Breast epithelium (tissue), 4 donors: ENCODE results near the gene RAB6A. TPM values are rescaled to one million over a fixed set of nuclear protein-coding genes. Genes with fewer than 3 reads are reported as not detected.

Experiments used
- DNase-seq, 2 donors: peaks; one replicate each; pipeline ENCODE4 v3.0.0-alpha.2; 2019; ENCODE audit warnings: low spot score in 2 of 2
- H3K27ac ChIP-seq, 2 donors: fragments of 200-600 bp; sonication (generic) in 1 of 2; one replicate each; pipeline ENCODE4 v1.5.1; 2016 to 2019; ENCODE audit warnings: mild to moderate bottlenecking in 1 of 2
- H3K27me3 ChIP-seq, 2 donors: fragments of 200-600 bp; sonication (generic) in 1 of 2; one replicate each; pipeline versions ENCODE4 v1.5.1 to v1.6.0; 2017 to 2019; ENCODE audit warnings: control low read depth in 1 of 2, mild to moderate bottlenecking in 1 of 2
- H3K36me3 ChIP-seq: fragments of 200-600 bp; one replicate; pipeline ENCODE4 v1.5.1; 2019
- H3K4me1 ChIP-seq, 2 donors: fragments of 200-600 bp; sonication (generic); one replicate each; pipeline ENCODE4 v1.5.1; 2016 to 2019; ENCODE audit warnings: control low read depth in 1 of 2
- H3K4me3 ChIP-seq, 3 donors: fragments of 200-600 bp; sonication (generic); 1 replicate in 2 of 3; 2 replicates in 1 of 3; pipeline ENCODE4 v1.5.1; 2016 to 2019; ENCODE audit warnings: mild to moderate bottlenecking in 3 of 3, moderate library complexity in 2 of 3
- H3K9me3 ChIP-seq, 2 donors: fragments of 200-600 bp; sonication (generic) in 1 of 2; one replicate each; pipeline ENCODE4 v1.5.1; 2016 to 2019; ENCODE audit warnings: control low read depth in 1 of 2
- POLR2A ChIP-seq: fragments of 450-650 bp; IDR thresholded peaks from one replicate; pipeline ENCODE4 v1.6.1; 2016; ENCODE audit warnings: antibody characterized with exemption, mild to moderate bottlenecking, moderate library complexity
- POLR2AphosphoS5 ChIP-seq, 3 donors: sonication (generic); formaldehyde crosslinking; IDR thresholded peaks; one replicate each; pipeline ENCODE4 v1.6.1; 2017; ENCODE audit warnings: antibody characterized with exemption in 3 of 3
- intact Hi-C: fragments of 100-400 bp; cut with DNase I; formaldehyde crosslinking; loops from one replicate; pipeline ENCODE4 v1.15.1; 2023; ENCODE audit warnings: low total_unique reads
- total RNA-seq, 3 donors: library from RNA; depleted of rRNA; stranded (reverse); fragments of >200 nt; gene quantifications; one replicate each; pipeline ENCODE4 v1.1.0, GENCODE V29; 2016
- TF ChIP-seq, protein P1 (sequence below), 3 donors: fragments of 450-650 bp; IDR thresholded peaks; one replicate each; pipeline ENCODE4 v1.5.1; 2016 to 2017; ENCODE audit warnings: antibody characterized with exemption in 3 of 3, mild to moderate bottlenecking in 3 of 3, moderate library complexity in 3 of 3

The RAB6A gene
- total RNA-seq, 3 donors from 2014 or later = 79.6 to 119 (median 102) TPM

DNA sequence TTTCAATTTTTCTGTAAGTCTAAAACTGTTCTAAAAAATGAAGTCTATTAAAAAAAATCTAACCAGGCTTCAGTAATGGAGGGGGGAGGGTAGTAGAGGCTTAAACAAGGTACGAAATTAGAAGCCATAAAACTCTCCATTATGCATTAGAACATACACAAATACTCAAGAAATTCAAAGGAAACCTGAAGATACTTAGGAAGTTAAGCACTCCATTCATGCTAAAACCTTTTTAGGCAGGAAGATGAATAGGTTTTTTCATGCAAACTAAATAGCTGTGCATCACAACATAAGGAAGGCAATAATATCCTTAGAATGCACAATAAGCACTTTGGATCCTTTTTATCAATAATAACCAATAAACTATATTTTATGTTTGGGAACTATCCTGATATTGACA is 2.4 kb downstream of the RAB6A start:
- Histone ChIP-seq H3K27me3 (no peaks in the 10 kb centered on the region), H3K9me3 (no peaks in the 10 kb centered on the region), H3K4me3 (no peak overlapping the region), H3K4me1 (peaks cover 0 to 10% of the 10 kb centered on the region in 2 donors), H3K36me3 (no peaks in the 10 kb centered on the region), H3K27ac (no peak overlapping the region)
- DNase-seq = no peak
- intact Hi-C loops = no loop called here
- TF ChIP-seq POLR2AphosphoS5 (IDR thresholded peaks at IDR 0.05) = no peak
- TF ChIP-seq, protein P1, sequence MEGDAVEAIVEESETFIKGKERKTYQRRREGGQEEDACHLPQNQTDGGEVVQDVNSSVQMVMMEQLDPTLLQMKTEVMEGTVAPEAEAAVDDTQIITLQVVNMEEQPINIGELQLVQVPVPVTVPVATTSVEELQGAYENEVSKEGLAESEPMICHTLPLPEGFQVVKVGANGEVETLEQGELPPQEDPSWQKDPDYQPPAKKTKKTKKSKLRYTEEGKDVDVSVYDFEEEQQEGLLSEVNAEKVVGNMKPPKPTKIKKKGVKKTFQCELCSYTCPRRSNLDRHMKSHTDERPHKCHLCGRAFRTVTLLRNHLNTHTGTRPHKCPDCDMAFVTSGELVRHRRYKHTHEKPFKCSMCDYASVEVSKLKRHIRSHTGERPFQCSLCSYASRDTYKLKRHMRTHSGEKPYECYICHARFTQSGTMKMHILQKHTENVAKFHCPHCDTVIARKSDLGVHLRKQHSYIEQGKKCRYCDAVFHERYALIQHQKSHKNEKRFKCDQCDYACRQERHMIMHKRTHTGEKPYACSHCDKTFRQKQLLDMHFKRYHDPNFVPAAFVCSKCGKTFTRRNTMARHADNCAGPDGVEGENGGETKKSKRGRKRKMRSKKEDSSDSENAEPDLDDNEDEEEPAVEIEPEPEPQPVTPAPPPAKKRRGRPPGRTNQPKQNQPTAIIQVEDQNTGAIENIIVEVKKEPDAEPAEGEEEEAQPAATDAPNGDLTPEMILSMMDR (IDR thresholded peaks at IDR 0.05) = no peak
- TF ChIP-seq POLR2A = no peak

DNA sequence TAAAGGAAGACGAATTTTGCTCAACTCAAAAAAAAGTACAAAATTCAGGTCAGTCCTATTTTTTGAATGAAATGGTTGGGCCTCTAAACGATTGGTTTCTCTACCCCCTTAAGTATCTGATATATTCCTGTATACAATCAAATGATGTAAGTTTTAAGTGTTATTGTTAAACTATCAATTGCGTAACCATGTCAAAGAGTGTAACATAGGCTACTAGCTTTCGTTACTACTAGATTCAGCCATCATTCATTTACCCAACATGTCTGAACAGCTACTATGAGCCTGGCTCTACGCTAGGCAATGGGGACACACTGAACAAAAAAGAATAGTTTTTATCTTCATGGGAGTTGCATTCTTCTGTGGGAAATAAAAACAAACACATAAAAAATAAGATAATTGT is 3.3 kb downstream of the RAB6A start:
- no peaks in the 10 kb centered on the region for H3K27me3 ChIP-seq
- no peak overlapping the region for H3K4me3 ChIP-seq
- H3K27ac ChIP-seq = no peak overlapping the region
- TF ChIP-seq POLR2A (no peak), POLR2AphosphoS5 (IDR thresholded peaks at IDR 0.05) (no peak)
- TF ChIP-seq, protein P1 (IDR thresholded peaks at IDR 0.05) = no peak
- peaks cover 0 to 10% of the 10 kb centered on the region in 2 donors for H3K4me1 ChIP-seq
- intact Hi-C loops = no loop called here
- H3K9me3 ChIP-seq = no peaks in the 10 kb centered on the region
- H3K36me3 ChIP-seq = no peaks in the 10 kb centered on the region
- DNase-seq = no peak

DNA sequence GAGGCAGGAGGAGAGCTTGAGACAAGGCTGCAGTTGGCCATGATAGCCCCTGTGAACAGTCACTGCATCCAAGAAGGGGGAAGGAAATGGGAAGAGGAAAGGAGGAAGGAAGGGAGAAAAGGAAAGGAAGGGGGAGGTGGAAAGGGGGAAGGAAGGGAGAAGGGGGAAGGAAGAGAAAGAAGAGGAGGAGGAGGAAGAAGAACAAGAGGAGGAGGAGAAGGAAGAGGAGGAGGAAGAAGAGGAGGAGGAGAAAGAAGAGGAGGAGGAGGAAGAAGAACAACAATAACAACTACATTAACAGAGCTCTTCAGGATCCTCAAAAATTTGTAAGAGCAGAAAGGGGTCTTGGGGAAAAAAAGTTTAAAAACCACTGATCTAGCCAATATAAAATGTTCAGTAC is 5.2 kb downstream of the RAB6A start:
- H3K27ac ChIP-seq = no peak overlapping the region
- H3K27me3 ChIP-seq = no peaks in the 10 kb centered on the region
- no peak for DNase-seq
- intact Hi-C loops = no loop called here
- peaks cover 0 to 10% of the 10 kb centered on the region in 2 donors for H3K4me1 ChIP-seq
- TF ChIP-seq, protein P1 (IDR thresholded peaks at IDR 0.05) = no peak
- TF ChIP-seq POLR2AphosphoS5 (IDR thresholded peaks at IDR 0.05) (no peak), POLR2A (no peak)
- no peak overlapping the region for H3K4me3 ChIP-seq
- H3K9me3 ChIP-seq = no peaks in the 10 kb centered on the region
- H3K36me3 ChIP-seq = no peaks in the 10 kb centered on the region

DNA sequence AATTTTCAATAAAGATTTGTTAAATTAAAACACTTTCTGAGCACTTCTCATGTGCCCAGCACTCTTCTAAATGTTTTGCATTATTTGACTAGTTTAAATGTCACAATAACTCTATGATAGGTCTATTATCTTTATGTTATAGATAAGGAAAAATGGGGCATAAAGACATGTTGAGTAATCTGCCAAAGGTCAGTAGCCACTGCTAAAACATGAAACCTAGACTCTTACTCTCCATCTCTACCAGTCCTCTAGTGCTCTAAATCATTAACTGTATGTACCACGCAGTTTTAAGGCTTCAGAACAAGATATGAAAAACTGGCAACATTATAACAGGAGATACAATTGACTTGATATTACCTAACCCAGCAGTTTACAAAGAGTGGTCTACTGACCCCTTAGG is 6.9 kb downstream of the RAB6A start:
- no peak for DNase-seq
- H3K36me3 ChIP-seq = no peaks in the 10 kb centered on the region
- no peak overlapping the region for H3K4me3 ChIP-seq
- intact Hi-C loops = no loop called here
- no peaks in the 10 kb centered on the region for H3K27me3 ChIP-seq
- H3K4me1 ChIP-seq = peaks cover 0 to 10% of the 10 kb centered on the region in 2 donors
- no peak overlapping the region for H3K27ac ChIP-seq
- no peaks in the 10 kb centered on the region for H3K9me3 ChIP-seq
- TF ChIP-seq POLR2AphosphoS5 (IDR thresholded peaks at IDR 0.05) = no peak
- TF ChIP-seq, protein P1 (IDR thresholded peaks at IDR 0.05) = no peak
- no peak for TF ChIP-seq POLR2A

DNA sequence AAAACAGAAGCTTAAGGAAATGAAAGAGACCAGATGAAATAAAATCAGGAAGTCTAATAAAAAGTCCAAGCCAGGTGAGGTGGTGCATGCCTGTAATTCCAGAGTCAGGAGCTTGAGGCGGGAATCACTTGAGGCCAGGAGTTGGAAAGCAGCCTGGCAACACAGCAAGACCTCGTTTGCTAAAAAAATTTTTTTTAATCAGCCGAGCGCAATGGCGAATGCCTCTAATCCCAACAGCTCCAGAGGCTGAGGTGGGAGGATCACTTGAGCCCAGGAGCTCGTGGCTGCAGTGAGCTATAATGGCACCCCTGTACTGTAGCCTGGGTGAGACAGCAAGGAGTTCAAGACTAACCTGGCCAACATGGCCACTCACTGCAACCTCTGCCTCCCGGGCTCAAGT is 8.0 kb downstream of the RAB6A start:
- H3K27me3 ChIP-seq = no peaks in the 10 kb centered on the region
- peaks cover 0 to under 1% of the 10 kb centered on the region in 2 donors for H3K4me1 ChIP-seq
- H3K27ac ChIP-seq = peak overlapping the region; percentile 67 to 69
- intact Hi-C loops = loop anchor here (1.0 kb wide), 1 partner anchor 9 kb away; no protein-coding TSS in a partner anchor
- H3K4me3 ChIP-seq = peak overlapping the region in 1 of 3 donors; percentile 23
- no peaks in the 10 kb centered on the region for H3K36me3 ChIP-seq
- no peaks in the 10 kb centered on the region for H3K9me3 ChIP-seq
- TF ChIP-seq, protein P1 (IDR thresholded peaks at IDR 0.05) = no peak
- no peak for TF ChIP-seq POLR2A
- TF ChIP-seq POLR2AphosphoS5 (IDR thresholded peaks at IDR 0.05) = no peak
- peak in 1 of 2 donors; percentile 71 for DNase-seq
